H9 (cell line): Measurements from ENCODE around the gene TMEM163. TPM values are rescaled to one million over a fixed set of nuclear protein-coding genes. Genes with fewer than 3 reads are reported as not detected.

Experiments
- DNase-seq: peaks from one replicate; pipeline ENCODE4 v3.0.0-alpha.2; 2017
- H2AFZ ChIP-seq: one replicate; pipeline ENCODE4 v1.6.1; 2013; ENCODE audit warnings: mild to moderate bottlenecking, low read length, control low read depth, moderate library complexity
- H2AK5ac ChIP-seq: 2 replicates; pipeline ENCODE4 v1.6.1; 2013; ENCODE audit warnings: low read length, control low read depth, mixed read lengths; ENCODE audit not compliant: insufficient read length
- H2BK120ac ChIP-seq: one replicate; pipeline ENCODE4 v1.6.1; 2013; ENCODE audit warnings: low read depth, mild to moderate bottlenecking, low read length, control low read depth, inconsistent platforms; ENCODE audit not compliant: poor library complexity, severe bottlenecking
- H2BK12ac ChIP-seq: 2 replicates; pipeline ENCODE4 v1.6.1; 2013; ENCODE audit warnings: low read length, control low read depth, mixed read lengths, low read depth; ENCODE audit not compliant: insufficient read length
- H2BK15ac ChIP-seq: 2 replicates; pipeline ENCODE4 v1.6.1; 2013; ENCODE audit warnings: low read depth, low read length, control low read depth
- H2BK20ac ChIP-seq: one replicate; pipeline ENCODE4 v1.6.1; 2013; ENCODE audit warnings: low read depth, mild to moderate bottlenecking, low read length, control low read depth, inconsistent platforms; ENCODE audit not compliant: poor library complexity, severe bottlenecking
- H2BK5ac ChIP-seq: 2 replicates; pipeline ENCODE4 v1.6.1; 2013; ENCODE audit warnings: low read length, control low read depth, mixed read lengths; ENCODE audit not compliant: insufficient read length
- H3K14ac ChIP-seq: 2 replicates; pipeline ENCODE4 v1.6.1; 2013; ENCODE audit warnings: low read length, control low read depth; ENCODE audit not compliant: insufficient read depth
- H3K18ac ChIP-seq: 2 replicates; pipeline ENCODE4 v1.6.1; 2013; ENCODE audit warnings: low read depth, mild to moderate bottlenecking, mixed read lengths, low read length, control low read depth; ENCODE audit not compliant: insufficient read length
- H3K23ac ChIP-seq: 2 replicates; pipeline ENCODE4 v1.6.1; 2013; ENCODE audit warnings: low read length, control low read depth, mixed read lengths, low read depth; ENCODE audit not compliant: insufficient read length
- H3K23me2 ChIP-seq: 2 replicates; pipeline ENCODE4 v1.6.1; 2013; ENCODE audit warnings: low read depth, mild to moderate bottlenecking, mixed read lengths, low read length, control low read depth; ENCODE audit not compliant: insufficient read length, poor library complexity, severe bottlenecking
- H3K27ac ChIP-seq: 2 replicates; pipeline ENCODE4 v1.5.1; 2013; ENCODE audit warnings: low read length, control low read depth, mixed read lengths, low read depth; ENCODE audit not compliant: insufficient read length
- H3K27me3 ChIP-seq: 2 replicates; pipeline ENCODE4 v1.6.1; 2013; ENCODE audit warnings: low read length, control low read depth, inconsistent platforms; ENCODE audit not compliant: insufficient read depth
- H3K4ac ChIP-seq: 2 replicates; pipeline ENCODE4 v1.6.1; 2013; ENCODE audit warnings: low read depth, mild to moderate bottlenecking, control low read depth, inconsistent platforms, low read length, moderate library complexity
- H3K4me1 ChIP-seq: 2 replicates; pipeline ENCODE4 v1.6.1; 2013; ENCODE audit warnings: low read length, control low read depth, inconsistent platforms; ENCODE audit not compliant: insufficient read depth
- H3K4me2 ChIP-seq: 2 replicates; pipeline ENCODE4 v1.6.1; 2013; ENCODE audit warnings: low read length, control low read depth, mixed read lengths; ENCODE audit not compliant: insufficient read length, insufficient read depth
- H3K56ac ChIP-seq: 2 replicates; pipeline ENCODE4 v1.6.1; 2013; ENCODE audit warnings: low read depth, mild to moderate bottlenecking, mixed read lengths, low read length, control low read depth; ENCODE audit not compliant: insufficient read length
- H3K79me1 ChIP-seq: 2 replicates; pipeline ENCODE4 v1.6.1; 2013; ENCODE audit warnings: low read depth, mild to moderate bottlenecking, moderate library complexity, low read length, control low read depth, inconsistent platforms; ENCODE audit not compliant: insufficient read depth, poor library complexity, severe bottlenecking
- H3K79me2 ChIP-seq: 2 replicates; pipeline ENCODE4 v1.6.1; 2013; ENCODE audit warnings: low read length, control low read depth, inconsistent platforms; ENCODE audit not compliant: insufficient read depth
- H3K9ac ChIP-seq: 2 replicates; pipeline ENCODE4 v1.6.1; 2013; ENCODE audit warnings: low read length, control low read depth, mixed read lengths; ENCODE audit not compliant: insufficient read length; ENCODE audit errors: extremely low read depth
- H3K9me3 ChIP-seq: one replicate; pipeline ENCODE4 v1.6.1; 2013; ENCODE audit warnings: low read depth, low read length, inconsistent platforms; ENCODE audit not compliant: control insufficient read depth
- H3T11ph ChIP-seq: one replicate; pipeline ENCODE4 v1.6.1; 2013; ENCODE audit warnings: mild to moderate bottlenecking, low read length, control low read depth, inconsistent platforms
- H4K20me1 ChIP-seq: one replicate; pipeline ENCODE4 v1.6.1; 2013; ENCODE audit not compliant: control insufficient read depth, insufficient read length, insufficient read depth
- H4K5ac ChIP-seq: 2 replicates; pipeline ENCODE4 v1.6.1; 2013; ENCODE audit warnings: low read depth, mild to moderate bottlenecking, mixed read lengths, low read length, control low read depth; ENCODE audit not compliant: insufficient read length
- H4K8ac ChIP-seq: replicated peaks from 2 replicates; pipeline ENCODE4 v1.6.1; 2013; ENCODE audit warnings: low read length, control low read depth, mixed read lengths, low read depth; ENCODE audit not compliant: insufficient read length
- H4K91ac ChIP-seq: 2 replicates; pipeline ENCODE4 v1.6.1; 2013; ENCODE audit warnings: low read depth, mild to moderate bottlenecking, moderate library complexity, mixed read lengths, low read length, control low read depth; ENCODE audit not compliant: insufficient read length
- H3K27ac Mint-ChIP-seq, 3 experiments: 2 replicates in 2 of 3; 3 replicates in 1 of 3; pipeline ENCODE4 v1.8.0; 2020 to 2021; ENCODE audit warnings: mixed read lengths in 3 of 3, mild to moderate bottlenecking in 1 of 3, moderate library complexity in 1 of 3
- H3K27me3 Mint-ChIP-seq: 2 replicates; pipeline ENCODE4 v1.8.0; 2021; ENCODE audit warnings: low read depth, mild to moderate bottlenecking, moderate library complexity, mixed read lengths
- H3K36me3 Mint-ChIP-seq, 3 experiments: 2 replicates in 2 of 3; 3 replicates in 1 of 3; pipeline ENCODE4 v1.8.0; 2020 to 2021; ENCODE audit warnings: low read depth in 3 of 3, mixed read lengths in 3 of 3; ENCODE audit not compliant: insufficient read depth in 1 of 3
- H3K4me1 Mint-ChIP-seq, 2 experiments: 2 replicates each; pipeline ENCODE4 v1.8.0; 2020; ENCODE audit warnings: mixed read lengths in 2 of 2
- H3K4me3 Mint-ChIP-seq, 2 experiments: 2 replicates in 1 of 2; 3 replicates in 1 of 2; pipeline ENCODE4 v1.8.0; 2020 to 2021; ENCODE audit warnings: mild to moderate bottlenecking in 2 of 2, mixed read lengths in 2 of 2, moderate library complexity in 1 of 2
- H3K9me3 Mint-ChIP-seq, 2 experiments: 2 replicates in 1 of 2; 3 replicates in 1 of 2; pipeline ENCODE4 v1.8.0; 2020; ENCODE audit warnings: mild to moderate bottlenecking in 2 of 2, mixed read lengths in 2 of 2, moderate library complexity in 1 of 2
- CTCF ChIP-seq: fragments of 200-600 bp; sonication (generic); conservative IDR thresholded peaks from 3 replicates; pipeline ENCODE4 v1.8.0; 2021; ENCODE audit warnings: antibody characterized with exemption, mild to moderate bottlenecking
- WGBS: extraction: QIAGEN DNeasy Blood & Tissue Kit; methylation state at CpG from one replicate; pipeline ENCODE4 v1.1.7; 2013; ENCODE audit warnings: missing lambda C conversion rate, low lambda C conversion rate, mixed read lengths; ENCODE audit not compliant: insufficient read length; ENCODE audit errors: extremely low coverage; 5-methylcytosine and 5-hydroxymethylcytosine counted together
- total RNA-seq: library from RNA; stranded (reverse); gene quantifications from 2 replicates; pipeline ENCODE4 v1.2.1, GENCODE V29; 2021

Gene TMEM163
- total RNA-seq, 1 experiment from 2014 or later, result 0.39 TPM

GRCh38 chr2:134621939-134622705, 96.7 kb downstream of the TMEM163 start:
- Mint-ChIP-seq H3K9me3 (peaks cover 9 to 18% of the 10 kb centered on the region in 2 experiments), H3K27me3 (no peaks in the 10 kb centered on the region), H3K27ac (no peak overlapping the region), H3K4me3 (no peak overlapping the region), H3K36me3 (peaks cover 0 to 11% (median 4%) of the 10 kb centered on the region in 3 experiments; a peak in 4 of 7 replicates), H3K4me1 (no peaks in the 10 kb centered on the region)
- Histone ChIP-seq H2BK20ac (no peak overlapping the region), H3K79me1 (no peaks in the 10 kb centered on the region), H3K79me2 (no peaks in the 10 kb centered on the region), H3K18ac (no peak overlapping the region), H3K23ac (no peak overlapping the region), H2BK5ac (no peak overlapping the region), H2BK120ac (no peak overlapping the region), H3K27ac (no peak overlapping the region), H3K4me1 (no peaks in the 10 kb centered on the region), H3T11ph (no peak overlapping the region), H3K14ac (no peak overlapping the region), H3K27me3 (no peaks in the 10 kb centered on the region), H3K9me3 (no peaks in the 10 kb centered on the region), H3K4ac (no peak overlapping the region), H2AFZ (no peak overlapping the region), H2BK15ac (no peak overlapping the region), H4K8ac (no peak overlapping the region), H4K5ac (no peak overlapping the region), H4K91ac (no peak overlapping the region), H3K23me2 (no peaks in the 10 kb centered on the region), H3K56ac (no peak overlapping the region), H3K9ac (no peak overlapping the region), H4K20me1 (no peaks in the 10 kb centered on the region), H2BK12ac (no peak overlapping the region), H3K4me2 (no peak overlapping the region), H2AK5ac (no peak overlapping the region)
- WGBS, result no CpG with 5 or more reads among the region's 10 CpGs
- DNase-seq, result no peak
- no peak for TF ChIP-seq CTCF
